ENCODE data around the gene CCDC40. TPM values are rescaled to one million over a fixed set of nuclear protein-coding genes. Genes with fewer than 3 reads are reported as not detected.

Gene CCDC40
- total RNA-seq, 2 experiments from 2014 or later = not detected

DNA sequence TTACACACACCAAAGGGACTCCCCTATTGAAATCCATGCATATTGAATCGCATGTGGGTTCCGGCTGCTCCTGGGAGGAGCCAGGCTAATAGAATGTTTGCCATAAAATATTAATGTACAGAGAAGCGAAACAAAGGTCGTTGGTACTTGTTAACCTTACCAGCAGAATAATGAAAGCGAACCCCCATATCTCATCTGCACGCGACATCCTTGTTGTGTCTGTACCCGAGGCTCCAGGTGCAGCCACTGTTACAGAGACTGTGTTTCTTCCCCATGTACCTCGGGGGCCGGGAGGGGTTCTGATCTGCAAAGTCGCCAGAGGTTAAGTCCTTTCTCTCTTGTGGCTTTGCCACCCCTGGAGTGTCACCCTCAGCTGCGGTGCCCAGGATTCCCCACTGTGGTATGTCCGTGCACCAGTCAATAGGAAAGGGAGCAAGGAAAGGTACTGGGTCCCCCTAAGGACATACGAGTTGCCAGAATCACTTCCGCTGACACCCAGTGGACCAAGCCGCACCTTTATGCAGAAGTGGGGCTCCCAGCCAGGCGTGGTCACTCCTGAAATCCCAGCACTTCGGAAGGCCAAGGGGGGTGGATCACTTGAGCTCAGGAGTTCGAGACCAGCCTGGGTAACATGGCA is 67.1 kb downstream of the CCDC40 start:
- H3K9me2 ChIP-seq (ENCODE audit: insufficient read depth, low read length) = no peaks in the 10 kb centered on the region
- no peaks in the 10 kb centered on the region for H3K9me3 ChIP-seq (ENCODE audit: low read length)
- no peaks in the 10 kb centered on the region for H3K79me2 ChIP-seq (ENCODE audit: insufficient read depth, low read depth, low read length)
- peaks cover 22% of the 10 kb centered on the region for H3K4me1 ChIP-seq (ENCODE audit: insufficient read depth, low read length, poor library complexity, severe bottlenecking)
- no peaks in the 10 kb centered on the region for H4K20me1 ChIP-seq (ENCODE audit: insufficient read depth, low read length)
- H2AFZ ChIP-seq (ENCODE audit: low read length) = no peak overlapping the region
- no peak overlapping the region for H3K4me2 ChIP-seq (ENCODE audit: low read length)
- intact Hi-C loops (cut with micrococcal nuclease; ENCODE audit: unreplicated experiment) = loop anchor here (5.0 kb wide), 1 partner anchor 44 kb away; the partner anchor contains the start of gene EIF4A3
- H3K4me3 ChIP-seq (ENCODE audit: low read depth, low read length, poor library complexity, severe bottlenecking) = no peak overlapping the region
- no peak for DNase-seq (ENCODE audit: low spot score)
- ChIA-PET CTCF (ENCODE audit: unreplicated experiment) (no interaction called here), POLR2A (interaction anchor here (0.6 kb wide), 1 partner anchor 45 kb away, joined by 4 read pairs; no protein-coding TSS in a partner anchor)
- TF ChIP-seq CTCF (conservative IDR thresholded peaks at IDR 0.05; ENCODE audit: low read length) = no peak
- no peak for TF ChIP-seq EZH2phosphoT487 (IDR thresholded peaks at IDR 0.05; ENCODE audit: borderline replicate concordance, low read depth, low read length)
- no peaks in the 10 kb centered on the region for H3K36me3 ChIP-seq (ENCODE audit: insufficient read depth, low read length)
- no TSS peak for BruUV-seq (replicated peaks)
- H3K27ac ChIP-seq (ENCODE audit: low read depth, low read length, poor library complexity, severe bottlenecking) = no peak overlapping the region

DNA sequence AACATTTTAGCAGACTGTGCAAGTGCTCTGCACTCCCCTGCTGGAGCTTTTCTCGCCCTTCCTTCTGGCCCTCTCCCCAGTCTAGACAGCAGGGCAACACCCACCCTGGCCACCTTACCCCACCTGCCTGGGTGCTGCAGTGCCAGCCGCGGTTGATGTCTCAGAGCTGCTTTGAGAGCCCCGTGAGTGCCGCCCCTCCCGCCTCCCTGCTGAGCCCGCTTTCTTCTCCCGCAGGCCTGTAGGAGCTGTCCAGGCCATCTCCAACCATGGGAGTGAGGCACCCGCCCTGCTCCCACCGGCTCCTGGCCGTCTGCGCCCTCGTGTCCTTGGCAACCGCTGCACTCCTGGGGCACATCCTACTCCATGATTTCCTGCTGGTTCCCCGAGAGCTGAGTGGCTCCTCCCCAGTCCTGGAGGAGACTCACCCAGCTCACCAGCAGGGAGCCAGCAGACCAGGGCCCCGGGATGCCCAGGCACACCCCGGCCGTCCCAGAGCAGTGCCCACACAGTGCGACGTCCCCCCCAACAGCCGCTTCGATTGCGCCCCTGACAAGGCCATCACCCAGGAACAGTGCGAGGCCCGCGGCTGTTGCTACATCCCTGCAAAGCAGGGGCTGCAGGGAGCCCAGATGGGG is 68.0 kb downstream of the CCDC40 start:
- Histone ChIP-seq H2AFZ (ENCODE audit: low read length) (no peak overlapping the region), H3K9me2 (ENCODE audit: insufficient read depth, low read length) (no peaks in the 10 kb centered on the region), H3K4me2 (ENCODE audit: low read length) (no peak overlapping the region), H3K9me3 (ENCODE audit: low read length) (no peaks in the 10 kb centered on the region), H3K36me3 (ENCODE audit: insufficient read depth, low read length) (no peaks in the 10 kb centered on the region), H3K79me2 (ENCODE audit: insufficient read depth, low read depth, low read length) (no peaks in the 10 kb centered on the region), H4K20me1 (ENCODE audit: insufficient read depth, low read length) (no peaks in the 10 kb centered on the region), H3K4me3 (ENCODE audit: low read depth, low read length, poor library complexity, severe bottlenecking) (no peak overlapping the region), H3K4me1 (ENCODE audit: insufficient read depth, low read length, poor library complexity, severe bottlenecking) (peaks cover 22% of the 10 kb centered on the region), H3K27ac (ENCODE audit: low read depth, low read length, poor library complexity, severe bottlenecking) (no peak overlapping the region)
- TF ChIP-seq CTCF (conservative IDR thresholded peaks at IDR 0.05; ENCODE audit: low read length) = no peak
- no peak for TF ChIP-seq EZH2phosphoT487 (IDR thresholded peaks at IDR 0.05; ENCODE audit: borderline replicate concordance, low read depth, low read length)
- ChIA-PET POLR2A (no interaction called here), CTCF (ENCODE audit: unreplicated experiment) (no interaction called here)
- DNase-seq (ENCODE audit: low spot score) = no peak
- no TSS peak for BruUV-seq (replicated peaks)
- intact Hi-C loops (cut with micrococcal nuclease; ENCODE audit: unreplicated experiment) = loop anchor here (5.0 kb wide), 1 partner anchor 43 kb away; the partner anchor contains the start of gene EIF4A3

DNA sequence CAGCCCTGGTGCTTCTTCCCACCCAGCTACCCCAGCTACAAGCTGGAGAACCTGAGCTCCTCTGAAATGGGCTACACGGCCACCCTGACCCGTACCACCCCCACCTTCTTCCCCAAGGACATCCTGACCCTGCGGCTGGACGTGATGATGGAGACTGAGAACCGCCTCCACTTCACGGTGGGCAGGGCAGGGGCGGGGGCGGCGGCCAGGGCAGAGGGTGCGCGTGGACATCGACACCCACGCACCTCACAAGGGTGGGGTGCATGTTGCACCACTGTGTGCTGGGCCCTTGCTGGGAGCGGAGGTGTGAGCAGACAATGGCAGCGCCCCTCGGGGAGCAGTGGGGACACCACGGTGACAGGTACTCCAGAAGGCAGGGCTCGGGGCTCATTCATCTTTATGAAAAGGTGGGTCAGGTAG is 68.5 kb downstream of the CCDC40 start:
- Histone ChIP-seq H4K20me1 (ENCODE audit: insufficient read depth, low read length) (no peaks in the 10 kb centered on the region), H3K27ac (ENCODE audit: low read depth, low read length, poor library complexity, severe bottlenecking) (no peak overlapping the region), H3K4me3 (ENCODE audit: low read depth, low read length, poor library complexity, severe bottlenecking) (no peak overlapping the region), H3K4me2 (ENCODE audit: low read length) (no peak overlapping the region), H2AFZ (ENCODE audit: low read length) (no peak overlapping the region), H3K4me1 (ENCODE audit: insufficient read depth, low read length, poor library complexity, severe bottlenecking) (peaks cover 21% of the 10 kb centered on the region), H3K36me3 (ENCODE audit: insufficient read depth, low read length) (no peaks in the 10 kb centered on the region), H3K9me2 (ENCODE audit: insufficient read depth, low read length) (no peaks in the 10 kb centered on the region), H3K9me3 (ENCODE audit: low read length) (no peaks in the 10 kb centered on the region), H3K79me2 (ENCODE audit: insufficient read depth, low read depth, low read length) (no peaks in the 10 kb centered on the region)
- no TSS peak for BruUV-seq (replicated peaks)
- DNase-seq (ENCODE audit: low spot score) = no peak
- intact Hi-C loops (cut with micrococcal nuclease; ENCODE audit: unreplicated experiment) = loop anchor here (5.0 kb wide), 1 partner anchor 42 kb away; the partner anchor contains the start of gene EIF4A3
- TF ChIP-seq CTCF (conservative IDR thresholded peaks at IDR 0.05; ENCODE audit: low read length) = no peak
- no peak for TF ChIP-seq EZH2phosphoT487 (IDR thresholded peaks at IDR 0.05; ENCODE audit: borderline replicate concordance, low read depth, low read length)
- ChIA-PET POLR2A (no interaction called here), CTCF (ENCODE audit: unreplicated experiment) (no interaction called here)
